HG03565 (cell line): ENCODE data around the gene ARID5B.
A peak's percentile ranks its signal among the peaks of the same experiment; 100 is the strongest.

Source experiments
- ATAC-seq: cut with Tn5 transposase; IDR thresholded peaks from one replicate; pipeline ENCODE4 v1.9.1; 2021; ENCODE audit warnings: mild to moderate bottlenecking, moderate library complexity; ENCODE audit not compliant: unreplicated experiment

Gene ARID5B

DNA sequence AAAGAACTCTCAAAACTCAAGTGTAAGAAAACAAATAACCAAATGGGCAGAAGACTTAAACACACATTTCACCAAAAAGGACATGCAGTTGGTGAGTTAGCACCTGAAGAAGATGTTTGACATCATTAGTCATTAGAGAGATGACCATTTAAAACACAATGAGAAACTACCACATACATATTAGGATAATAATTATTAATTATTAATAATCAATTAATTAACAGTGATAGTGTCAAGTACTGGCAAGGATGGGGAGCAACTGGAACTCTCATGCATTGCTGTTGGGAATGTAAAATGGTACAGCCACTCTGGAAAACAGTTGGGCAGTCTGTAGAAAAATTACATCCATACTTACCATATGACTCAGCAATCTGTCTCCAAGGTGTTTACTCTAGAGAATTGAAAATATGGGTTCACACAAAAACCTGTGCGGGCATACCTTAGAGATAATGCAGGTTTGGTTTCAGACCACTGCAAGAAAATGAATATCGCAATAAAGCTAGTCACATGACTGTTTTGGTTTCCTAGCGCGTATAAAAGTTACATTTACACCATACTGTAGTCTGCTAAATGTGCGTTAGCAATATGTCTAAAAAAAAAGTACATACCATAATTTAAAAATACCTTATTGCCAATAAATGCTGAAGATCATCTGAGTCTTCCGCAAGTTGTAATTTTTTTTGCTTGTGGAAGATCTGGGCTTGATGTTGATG is 30.3 kb downstream of the ARID5B start:
- ATAC-seq = no peak

DNA sequence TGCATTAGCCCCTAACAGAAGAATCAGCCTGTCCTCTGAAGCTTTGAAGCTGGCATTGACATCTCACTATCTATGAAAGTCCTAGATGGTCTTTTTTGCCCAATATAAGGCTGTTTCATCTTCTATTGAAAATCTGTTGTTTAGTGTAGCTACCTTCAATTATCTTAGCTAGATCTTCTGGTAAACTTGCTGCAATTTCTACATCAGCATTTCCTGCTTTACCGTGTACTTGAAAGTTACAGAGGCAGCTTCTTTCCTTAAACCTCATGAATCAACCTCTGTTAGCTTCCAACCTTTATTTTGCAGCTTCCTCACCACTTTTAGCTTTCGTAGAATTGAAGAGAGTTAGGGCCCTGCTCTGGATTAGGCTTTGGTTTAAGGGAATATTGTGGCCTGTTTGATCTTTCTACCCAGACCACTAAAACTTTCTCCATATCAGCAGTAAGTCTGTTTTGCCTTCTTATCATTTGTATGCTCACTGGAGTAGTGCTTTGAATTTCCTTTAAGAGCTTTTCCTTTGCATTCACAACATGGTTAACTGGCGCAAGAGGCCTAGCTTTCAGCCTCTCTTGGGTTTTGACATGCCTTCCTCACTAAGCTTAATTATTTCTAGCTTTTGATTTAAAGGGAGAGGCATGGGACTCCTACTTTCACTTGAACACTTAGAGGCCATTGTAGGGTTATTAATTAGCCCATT is 32.5 kb downstream of the ARID5B start:
- no peak for ATAC-seq

GRCh38 chr10:61935077-61935476 is 33.6 kb downstream of the ARID5B start:
- ATAC-seq = no peak

GRCh38 chr10:61936770-61937169 is 35.3 kb downstream of the ARID5B start:
- ATAC-seq = no peak

GRCh38 chr10:61937631-61938351 is 36.3 kb downstream of the ARID5B start:
- ATAC-seq = no peak

- no peak for ATAC-seq
Observed at GRCh38 chr10:61939902-61940301, 38.4 kb downstream of the ARID5B start.

DNA sequence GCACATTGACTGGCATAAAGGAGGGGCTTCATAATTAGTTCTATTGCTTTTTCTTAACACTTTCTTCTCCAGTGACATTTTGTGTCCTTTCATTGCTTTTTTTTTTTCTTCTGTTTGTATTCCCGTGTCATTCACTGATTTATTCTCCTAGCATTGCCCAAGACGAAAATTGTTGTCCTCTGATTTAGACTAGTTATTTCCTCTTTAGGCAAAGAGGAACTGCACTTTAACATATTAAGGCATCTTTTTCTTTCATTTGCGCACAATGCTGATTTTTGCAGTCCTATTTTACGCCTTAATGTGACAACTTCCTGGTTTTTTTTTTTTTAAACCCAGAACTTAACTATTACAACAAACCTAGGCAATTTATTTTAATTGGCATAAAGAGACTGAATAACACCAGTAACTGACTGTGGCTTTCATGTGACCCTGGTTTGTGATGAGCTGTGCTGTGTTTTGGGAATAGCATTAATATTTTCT is 39.7 kb downstream of the ARID5B start:
- no peak for ATAC-seq

- ATAC-seq = no peak
Observed at GRCh38 chr10:61942604-61943461, 41.3 kb downstream of the ARID5B start.

DNA sequence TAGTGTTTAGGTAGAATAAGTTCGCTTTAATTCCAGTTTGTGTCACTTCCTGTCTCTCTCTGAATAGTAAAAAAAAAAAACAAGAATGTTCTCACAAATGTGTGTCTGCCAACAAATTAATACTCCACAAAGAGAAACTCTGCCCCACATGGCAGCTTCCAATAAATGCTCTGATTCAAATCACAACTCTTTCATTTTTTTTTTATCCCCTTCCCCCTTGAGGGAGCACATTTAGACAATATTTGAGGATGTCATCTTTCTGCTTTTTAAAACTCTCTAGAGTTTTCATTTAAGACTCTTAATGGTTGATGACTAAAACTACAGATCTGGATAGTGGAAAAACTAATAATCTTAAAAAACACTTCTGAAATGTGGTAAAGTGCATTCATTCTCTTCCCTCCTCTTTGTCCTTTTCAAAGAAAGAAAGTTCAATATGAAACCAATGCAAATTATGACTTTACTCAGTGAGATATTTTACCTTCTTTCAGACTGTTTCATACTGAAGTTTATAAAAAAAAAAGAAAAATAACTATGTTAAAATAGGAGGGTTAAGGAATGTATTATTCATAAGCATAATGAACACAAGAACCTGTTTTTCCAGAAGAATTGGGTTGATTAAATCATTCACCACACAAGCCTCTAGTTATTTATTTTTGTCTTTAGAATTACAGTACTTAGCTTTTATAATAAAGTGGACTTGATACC is 42.3 kb downstream of the ARID5B start:
- ATAC-seq = peak; percentile 42

- ATAC-seq = no peak
Observed at GRCh38 chr10:61944410-61945147, 43.1 kb downstream of the ARID5B start.

- no peak for ATAC-seq
Observed at GRCh38 chr10:61949687-61950086, 48.2 kb downstream of the ARID5B start.

- ATAC-seq = no peak
Observed at GRCh38 chr10:61950449-61951143, 49.1 kb downstream of the ARID5B start.

GRCh38 chr10:61951144-61951483 is 49.6 kb downstream of the ARID5B start:
- no peak for ATAC-seq

DNA sequence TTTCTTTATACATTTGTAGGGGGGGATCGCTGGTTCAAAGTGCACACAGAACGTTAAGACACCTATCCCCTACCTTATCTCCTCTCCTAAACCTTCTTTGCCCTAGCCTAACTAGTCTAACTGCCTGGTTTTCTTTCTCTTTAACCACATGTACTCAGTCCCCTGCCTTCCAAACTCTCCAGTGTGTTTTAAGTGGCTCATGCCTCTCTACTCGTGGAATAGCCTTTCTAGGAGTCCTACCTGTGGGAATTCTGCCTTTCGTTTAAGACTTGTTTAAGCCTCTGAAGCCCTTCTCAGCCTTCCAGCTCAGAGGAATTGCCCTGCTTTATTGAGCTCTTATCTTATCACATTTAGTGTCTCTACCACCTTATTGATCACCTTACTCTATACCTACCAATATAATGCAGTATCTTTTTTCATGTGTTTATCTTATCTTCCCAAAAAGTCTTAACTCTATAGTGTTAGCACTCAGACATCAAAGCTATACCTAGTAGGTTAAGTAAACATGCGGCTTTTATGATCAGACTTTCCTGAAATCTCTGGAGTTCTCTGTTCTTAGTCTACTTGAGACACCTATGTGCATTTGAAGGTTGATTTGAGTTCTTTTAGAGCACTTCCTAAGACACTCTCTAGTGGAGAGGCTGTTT is 50.7 kb downstream of the ARID5B start:
- ATAC-seq = no peak

DNA sequence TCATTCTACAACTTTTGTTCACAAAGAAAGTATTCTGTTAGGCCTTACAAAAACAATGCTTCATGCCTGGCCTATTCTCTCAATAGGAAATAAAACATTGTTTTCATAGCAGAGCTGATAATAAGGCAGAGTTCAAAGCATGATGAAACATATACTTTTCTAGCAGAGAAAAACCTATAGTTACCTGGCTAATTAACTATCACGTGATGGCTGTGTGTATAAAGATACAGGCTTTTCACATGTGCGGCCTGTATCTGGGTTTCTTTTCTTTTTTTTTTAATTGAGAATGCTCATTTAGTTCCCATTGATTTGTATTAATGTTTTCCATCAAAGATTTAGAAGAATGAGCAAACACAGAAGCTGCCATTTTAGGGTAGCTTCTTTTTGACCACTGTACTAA is 51.7 kb downstream of the ARID5B start:
- ATAC-seq = no peak

- no peak for ATAC-seq
Observed at GRCh38 chr10:61957806-61958205, 56.3 kb downstream of the ARID5B start.

- ATAC-seq = no peak
Observed at GRCh38 chr10:61958311-61958710, 56.8 kb downstream of the ARID5B start.

DNA sequence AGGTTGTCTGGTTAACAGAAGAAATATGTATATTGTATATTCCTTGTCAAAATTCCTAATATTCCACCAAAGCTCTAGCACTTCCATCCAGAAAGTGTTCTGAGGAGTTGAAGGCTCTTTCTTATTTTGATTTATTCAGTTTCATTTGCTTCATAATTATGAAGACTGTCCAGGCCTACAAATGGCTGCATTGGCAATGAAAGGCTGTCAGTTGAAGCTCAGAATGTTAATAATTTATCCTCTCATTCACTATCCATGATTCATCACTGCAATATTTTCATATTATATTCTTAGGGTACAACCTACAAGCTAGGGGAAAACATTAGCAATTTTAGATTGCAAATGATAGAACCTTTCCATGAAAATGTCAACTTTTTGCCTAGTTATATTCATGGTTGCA is 57.3 kb downstream of the ARID5B start:
- no peak for ATAC-seq

GRCh38 chr10:61959814-61960213 is 58.3 kb downstream of the ARID5B start:
- no peak for ATAC-seq
